Measurements from ENCODE around the gene TRIL.

The TRIL gene

GRCh38 chr7:28939844-28940544 is 18.1 kb downstream of the TRIL start:
- no peak for DNase-seq

GRCh38 chr7:28939367-28939766 is 18.8 kb downstream of the TRIL start:
- no peak for DNase-seq

GRCh38 chr7:28937619-28938018 is 20.5 kb downstream of the TRIL start:
- DNase-seq: no peak

GRCh38 chr7:28937103-28937502 is 21.0 kb downstream of the TRIL start:
- DNase-seq: no peak

- no peak for DNase-seq
Observed at GRCh38 chr7:28933846-28934320, 24.2 kb downstream of the TRIL start.

GRCh38 chr7:28931565-28931964 is 26.6 kb downstream of the TRIL start:
- DNase-seq: no peak

- peak; percentile 53 to 80 for DNase-seq
Observed at GRCh38 chr7:28926871-28927597, 31.1 kb downstream of the TRIL start.

- peak; percentile 50 to 84 for DNase-seq
Observed at GRCh38 chr7:28922624-28923331, 35.4 kb downstream of the TRIL start.

GRCh38 chr7:28921822-28922221 is 36.3 kb downstream of the TRIL start:
- DNase-seq: peak; percentile 31 to 75

- no peak for DNase-seq
Observed at GRCh38 chr7:28920424-28920823, 37.7 kb downstream of the TRIL start.

- no peak for DNase-seq
Observed at GRCh38 chr7:28919510-28919909, 38.6 kb downstream of the TRIL start.

- DNase-seq: no peak
Observed at GRCh38 chr7:28908775-28909174, 49.4 kb downstream of the TRIL start.

GRCh38 chr7:28905464-28905863 is 52.7 kb downstream of the TRIL start:
- DNase-seq: no peak

GRCh38 chr7:28904578-28905048 is 53.5 kb downstream of the TRIL start:
- no peak for DNase-seq

- DNase-seq: no peak
Observed at GRCh38 chr7:28903730-28904577, 54.2 kb downstream of the TRIL start.

Data from NCI-H1930 (cell line).